Measurements from ENCODE around the gene COQ3.

GRCh38 chr6:99354983-99355382 is 39.0 kb downstream of the COQ3 start:
- TF ChIP-seq POLR2A (IDR thresholded peaks at IDR 0.05; ENCODE audit: low read depth, low read length) (no peak), POLR2AphosphoS5 (IDR thresholded peaks at IDR 0.05; ENCODE audit: low read depth, low read length) (no peak)
